ENCODE data around the gene SOX18.
A peak's percentile ranks its signal among the peaks of the same experiment; 100 is the strongest.

DNA sequence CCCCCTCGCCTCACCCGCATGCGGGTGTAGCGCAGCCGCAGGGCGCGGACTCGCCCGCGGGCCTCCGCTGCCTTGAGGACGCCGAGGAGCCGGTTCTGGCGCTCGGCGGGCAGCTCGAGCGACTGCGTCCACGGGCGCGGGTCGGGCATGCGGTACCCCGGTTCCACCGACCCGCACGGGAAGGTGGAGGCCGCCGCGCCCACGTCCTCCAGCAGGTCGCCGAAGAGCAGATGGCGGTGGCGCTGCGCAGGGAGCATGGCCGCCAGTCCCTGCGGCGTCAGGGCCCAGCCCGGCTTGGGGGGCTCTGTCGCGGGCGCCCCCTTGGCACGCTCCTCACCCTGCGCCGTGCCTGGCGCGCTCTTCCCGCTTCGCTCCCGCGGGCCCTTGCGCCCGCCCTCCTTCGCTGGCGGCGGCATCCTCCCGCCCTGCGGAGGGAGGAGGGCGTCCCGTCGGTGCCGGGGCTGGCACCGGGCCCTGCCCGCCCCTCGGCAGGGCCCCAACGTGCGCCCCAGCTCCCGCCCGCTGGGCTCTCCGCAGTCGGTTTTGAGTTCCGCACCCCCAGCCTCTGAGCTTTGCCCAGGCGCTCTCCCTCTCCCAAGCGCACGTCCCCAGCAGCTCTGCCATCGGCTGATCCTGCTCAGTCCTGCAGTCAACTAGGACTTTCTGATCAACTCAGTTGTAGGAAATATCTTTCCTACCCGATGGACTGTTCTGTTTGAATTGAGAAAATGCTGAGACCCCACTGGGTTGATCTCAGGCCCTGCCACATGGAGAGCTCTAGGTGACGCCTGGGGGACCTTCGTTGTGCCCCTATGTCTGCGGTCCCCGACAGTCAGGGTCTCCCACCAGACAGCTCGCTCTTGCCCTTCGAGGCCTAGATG is 34.6 kb upstream of the SOX18 start, which contains the start of gene LKAAEAR1:
- TF ChIP-seq EZH2 (IDR thresholded peaks at IDR 0.05; ENCODE audit: low read depth, low read length, severe bottlenecking) = no peak
- no peak for TF ChIP-seq POLR2A (IDR thresholded peaks at IDR 0.05; ENCODE audit: control extremely low read depth in 1 of 2, low read depth in 2 of 2, low read length in 2 of 2)
- no peak for TF ChIP-seq EGR1 (IDR thresholded peaks at IDR 0.05; ENCODE audit: borderline replicate concordance, low read depth, low read length)
- TF ChIP-seq, protein P1, sequence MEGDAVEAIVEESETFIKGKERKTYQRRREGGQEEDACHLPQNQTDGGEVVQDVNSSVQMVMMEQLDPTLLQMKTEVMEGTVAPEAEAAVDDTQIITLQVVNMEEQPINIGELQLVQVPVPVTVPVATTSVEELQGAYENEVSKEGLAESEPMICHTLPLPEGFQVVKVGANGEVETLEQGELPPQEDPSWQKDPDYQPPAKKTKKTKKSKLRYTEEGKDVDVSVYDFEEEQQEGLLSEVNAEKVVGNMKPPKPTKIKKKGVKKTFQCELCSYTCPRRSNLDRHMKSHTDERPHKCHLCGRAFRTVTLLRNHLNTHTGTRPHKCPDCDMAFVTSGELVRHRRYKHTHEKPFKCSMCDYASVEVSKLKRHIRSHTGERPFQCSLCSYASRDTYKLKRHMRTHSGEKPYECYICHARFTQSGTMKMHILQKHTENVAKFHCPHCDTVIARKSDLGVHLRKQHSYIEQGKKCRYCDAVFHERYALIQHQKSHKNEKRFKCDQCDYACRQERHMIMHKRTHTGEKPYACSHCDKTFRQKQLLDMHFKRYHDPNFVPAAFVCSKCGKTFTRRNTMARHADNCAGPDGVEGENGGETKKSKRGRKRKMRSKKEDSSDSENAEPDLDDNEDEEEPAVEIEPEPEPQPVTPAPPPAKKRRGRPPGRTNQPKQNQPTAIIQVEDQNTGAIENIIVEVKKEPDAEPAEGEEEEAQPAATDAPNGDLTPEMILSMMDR (IDR thresholded peaks at IDR 0.05; ENCODE audit: control extremely low read depth in 1 of 3, insufficient read depth in 1 of 3, low read depth in 1 of 3, low read length in 3 of 3) = no peak
- TF ChIP-seq TAF1 (IDR thresholded peaks at IDR 0.05; ENCODE audit: low read depth, low read length) = 0 out of 2 replicates have a peak, but pooled peaks have one; percentile 33
- no peak for TF ChIP-seq CTBP2 (IDR thresholded peaks at IDR 0.05; ENCODE audit: borderline replicate concordance, insufficient read depth, insufficient read length, low read length)
- TF ChIP-seq HDAC2 (IDR thresholded peaks at IDR 0.05; ENCODE audit: borderline replicate concordance in 1 of 2, low read depth in 2 of 2, low read length in 2 of 2) = 0 out of 4 replicates have a peak, but pooled peaks of 1 of the 2 experiments have one; percentile 21

Data from H1 (cell line).